Measurements from ENCODE around the gene NAALADL2. TPM values are rescaled to one million over a fixed set of nuclear protein-coding genes. Genes with fewer than 3 reads are reported as not detected.

Gene NAALADL2
- total and polyA plus RNA-seq, 3 donors from 2014 or later = 5.4 to 15.6 (median 6.0) TPM

DNA sequence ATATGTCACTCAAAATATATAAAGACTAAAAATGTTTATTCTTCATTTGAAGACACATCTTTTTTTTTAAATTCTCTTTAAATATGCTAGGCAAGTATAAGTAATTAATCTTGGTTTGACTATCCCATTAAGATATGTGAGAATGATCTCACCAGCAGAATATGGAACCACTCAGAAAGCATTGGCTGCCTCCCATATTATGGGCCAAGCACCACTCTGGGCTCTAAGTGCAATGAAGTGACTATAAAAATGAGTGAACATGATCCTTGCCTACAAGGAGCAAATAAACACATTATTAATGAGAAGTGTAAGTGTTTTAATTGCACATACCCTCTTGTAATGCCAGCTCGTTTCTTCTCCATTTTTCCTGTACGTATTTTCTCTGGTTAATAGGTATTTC lies 328.5 kb downstream of the NAALADL2 start:
- intact Hi-C loops (cut with DNase I; ENCODE audit: low total_unique reads) = no loop called here
- Histone ChIP-seq H3K27me3 (no peaks in the 10 kb centered on the region), H3K27ac (no peak overlapping the region), H3K4me3 (no peak overlapping the region), H3K9me3 (no peaks in the 10 kb centered on the region), H3K36me3 (ENCODE audit: low read depth, missing control alignments) (no peaks in the 10 kb centered on the region), H3K4me1 (no peaks in the 10 kb centered on the region)
- no peak for DNase-seq
- 88 to 95% methylated on average over 2 of the region's 2 CpGs for WGBS, 2 donors
- no peak for TF ChIP-seq POLR2A (IDR thresholded peaks at IDR 0.05)
- TF ChIP-seq, protein P1, sequence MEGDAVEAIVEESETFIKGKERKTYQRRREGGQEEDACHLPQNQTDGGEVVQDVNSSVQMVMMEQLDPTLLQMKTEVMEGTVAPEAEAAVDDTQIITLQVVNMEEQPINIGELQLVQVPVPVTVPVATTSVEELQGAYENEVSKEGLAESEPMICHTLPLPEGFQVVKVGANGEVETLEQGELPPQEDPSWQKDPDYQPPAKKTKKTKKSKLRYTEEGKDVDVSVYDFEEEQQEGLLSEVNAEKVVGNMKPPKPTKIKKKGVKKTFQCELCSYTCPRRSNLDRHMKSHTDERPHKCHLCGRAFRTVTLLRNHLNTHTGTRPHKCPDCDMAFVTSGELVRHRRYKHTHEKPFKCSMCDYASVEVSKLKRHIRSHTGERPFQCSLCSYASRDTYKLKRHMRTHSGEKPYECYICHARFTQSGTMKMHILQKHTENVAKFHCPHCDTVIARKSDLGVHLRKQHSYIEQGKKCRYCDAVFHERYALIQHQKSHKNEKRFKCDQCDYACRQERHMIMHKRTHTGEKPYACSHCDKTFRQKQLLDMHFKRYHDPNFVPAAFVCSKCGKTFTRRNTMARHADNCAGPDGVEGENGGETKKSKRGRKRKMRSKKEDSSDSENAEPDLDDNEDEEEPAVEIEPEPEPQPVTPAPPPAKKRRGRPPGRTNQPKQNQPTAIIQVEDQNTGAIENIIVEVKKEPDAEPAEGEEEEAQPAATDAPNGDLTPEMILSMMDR (IDR thresholded peaks at IDR 0.05) = no peak

DNA sequence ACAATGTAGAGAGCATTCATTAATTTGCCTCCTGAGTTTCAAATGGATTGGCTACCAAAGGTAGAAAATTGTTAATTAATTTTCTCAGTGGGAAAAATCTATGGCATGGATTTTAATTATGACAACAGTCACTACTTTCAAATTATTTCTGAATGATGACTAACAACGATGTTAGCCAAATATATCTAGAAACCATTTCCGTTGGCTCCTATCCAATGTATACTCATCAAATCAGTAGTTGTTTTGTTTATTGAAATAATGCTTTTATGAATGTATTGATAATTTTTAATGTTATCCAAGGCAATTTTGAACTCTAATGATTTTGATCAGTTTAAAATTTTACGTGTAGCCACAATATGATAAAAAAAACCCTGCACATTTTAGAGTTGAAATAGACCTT lies 333.4 kb downstream of the NAALADL2 start:
- H3K27ac ChIP-seq = no peak overlapping the region
- intact Hi-C loops (cut with DNase I; ENCODE audit: low total_unique reads) = no loop called here
- TF ChIP-seq POLR2A (IDR thresholded peaks at IDR 0.05) = no peak
- TF ChIP-seq, protein P1 (IDR thresholded peaks at IDR 0.05) = no peak
- no peaks in the 10 kb centered on the region for H3K9me3 ChIP-seq
- H3K27me3 ChIP-seq = no peaks in the 10 kb centered on the region
- DNase-seq = no peak
- H3K4me1 ChIP-seq = no peaks in the 10 kb centered on the region
- 63 to 73% methylated on average over 3 of the region's 3 CpGs for WGBS, 2 donors
- no peaks in the 10 kb centered on the region for H3K36me3 ChIP-seq (ENCODE audit: low read depth, missing control alignments)
- no peak overlapping the region for H3K4me3 ChIP-seq

DNA sequence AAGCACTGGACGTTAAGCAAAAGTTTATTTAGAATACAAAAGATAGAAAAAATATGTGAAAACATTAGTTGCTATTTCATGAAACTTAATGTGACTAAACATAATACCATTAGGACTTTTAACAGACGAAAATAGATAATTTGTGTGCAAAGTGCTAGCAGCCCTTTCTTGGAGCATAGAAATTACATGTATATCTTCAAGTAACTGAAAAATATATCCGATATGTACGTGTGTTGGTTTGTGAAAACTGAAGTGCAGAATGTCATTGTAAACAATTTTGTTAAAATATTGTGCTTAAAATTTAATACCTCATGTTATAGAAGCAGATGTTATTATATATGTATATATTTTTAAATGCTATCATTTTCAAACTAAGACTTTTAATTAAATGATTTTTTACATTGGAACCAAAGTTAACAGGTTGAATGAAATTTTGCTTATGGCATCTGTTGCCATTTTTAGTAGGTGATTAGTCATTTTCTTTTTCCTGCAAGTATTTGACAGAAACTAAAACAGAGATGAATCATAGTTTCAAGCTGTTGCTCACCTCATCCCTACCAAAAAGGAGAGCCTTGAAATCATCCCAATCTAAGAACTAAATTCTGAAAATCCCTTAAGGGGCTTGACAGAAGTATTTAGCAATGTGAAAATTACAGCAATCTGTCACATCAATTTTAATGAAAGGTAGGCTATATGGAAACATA lies 334.8 kb downstream of the NAALADL2 start:
- Histone ChIP-seq H3K4me1 (no peaks in the 10 kb centered on the region), H3K36me3 (ENCODE audit: low read depth, missing control alignments) (no peaks in the 10 kb centered on the region), H3K9me3 (no peaks in the 10 kb centered on the region), H3K4me3 (no peak overlapping the region), H3K27me3 (no peaks in the 10 kb centered on the region), H3K27ac (no peak overlapping the region)
- no peak for DNase-seq
- intact Hi-C loops (cut with DNase I; ENCODE audit: low total_unique reads) = no loop called here
- WGBS, 2 donors = 76 to 77% methylated on average over 4 of the region's 4 CpGs
- no peak for TF ChIP-seq POLR2A (IDR thresholded peaks at IDR 0.05)
- TF ChIP-seq, protein P1 (IDR thresholded peaks at IDR 0.05) = no peak

DNA sequence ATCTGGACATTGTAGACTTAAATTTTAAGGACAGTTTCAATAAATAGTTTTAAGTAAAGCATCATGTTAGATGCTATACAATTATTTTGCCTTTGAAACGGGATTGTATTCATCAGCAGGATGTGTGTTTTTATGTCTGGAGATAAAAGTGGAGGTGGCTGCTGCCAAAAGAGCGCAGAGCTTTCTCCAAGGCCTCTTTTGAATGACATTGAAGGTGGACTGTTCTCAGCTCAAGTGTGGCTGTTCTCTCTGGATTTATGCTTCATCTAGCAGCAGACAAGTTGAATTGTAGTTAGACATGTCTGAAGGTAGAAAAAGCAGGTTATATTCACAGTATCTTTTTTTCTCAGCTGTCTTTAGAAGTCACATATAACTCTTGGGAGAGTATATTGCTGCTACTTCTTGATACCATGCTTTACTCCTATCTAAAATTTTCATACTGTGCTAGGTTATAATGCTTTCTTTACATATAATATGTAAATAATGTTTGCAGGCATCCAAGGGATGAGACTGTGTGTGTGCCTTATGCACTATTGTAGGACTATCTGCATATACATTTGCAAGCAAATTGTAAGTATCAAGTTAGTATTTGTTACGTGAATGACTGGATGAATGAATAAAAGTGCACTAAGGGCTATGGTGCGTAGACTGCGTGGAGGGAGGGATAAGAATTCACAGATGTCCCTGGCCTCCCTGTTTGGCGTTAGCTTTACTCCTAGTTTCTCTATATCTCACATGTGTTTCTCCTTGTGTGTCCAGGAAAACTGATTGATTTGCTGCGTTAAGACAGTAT lies 340.1 kb downstream of the NAALADL2 start:
- WGBS, 2 donors = 84 to 88% methylated on average over 7 of the region's 7 CpGs
- DNase-seq = no peak
- intact Hi-C loops (cut with DNase I; ENCODE audit: low total_unique reads) = no loop called here
- TF ChIP-seq, protein P1 (IDR thresholded peaks at IDR 0.05) = no peak
- TF ChIP-seq POLR2A (IDR thresholded peaks at IDR 0.05) = no peak
- Histone ChIP-seq H3K4me1 (no peaks in the 10 kb centered on the region), H3K27ac (no peak overlapping the region), H3K4me3 (no peak overlapping the region), H3K27me3 (no peaks in the 10 kb centered on the region), H3K36me3 (ENCODE audit: low read depth, missing control alignments) (no peaks in the 10 kb centered on the region), H3K9me3 (no peaks in the 10 kb centered on the region)
